ENCODE results near the gene PRPF8.

DNA sequence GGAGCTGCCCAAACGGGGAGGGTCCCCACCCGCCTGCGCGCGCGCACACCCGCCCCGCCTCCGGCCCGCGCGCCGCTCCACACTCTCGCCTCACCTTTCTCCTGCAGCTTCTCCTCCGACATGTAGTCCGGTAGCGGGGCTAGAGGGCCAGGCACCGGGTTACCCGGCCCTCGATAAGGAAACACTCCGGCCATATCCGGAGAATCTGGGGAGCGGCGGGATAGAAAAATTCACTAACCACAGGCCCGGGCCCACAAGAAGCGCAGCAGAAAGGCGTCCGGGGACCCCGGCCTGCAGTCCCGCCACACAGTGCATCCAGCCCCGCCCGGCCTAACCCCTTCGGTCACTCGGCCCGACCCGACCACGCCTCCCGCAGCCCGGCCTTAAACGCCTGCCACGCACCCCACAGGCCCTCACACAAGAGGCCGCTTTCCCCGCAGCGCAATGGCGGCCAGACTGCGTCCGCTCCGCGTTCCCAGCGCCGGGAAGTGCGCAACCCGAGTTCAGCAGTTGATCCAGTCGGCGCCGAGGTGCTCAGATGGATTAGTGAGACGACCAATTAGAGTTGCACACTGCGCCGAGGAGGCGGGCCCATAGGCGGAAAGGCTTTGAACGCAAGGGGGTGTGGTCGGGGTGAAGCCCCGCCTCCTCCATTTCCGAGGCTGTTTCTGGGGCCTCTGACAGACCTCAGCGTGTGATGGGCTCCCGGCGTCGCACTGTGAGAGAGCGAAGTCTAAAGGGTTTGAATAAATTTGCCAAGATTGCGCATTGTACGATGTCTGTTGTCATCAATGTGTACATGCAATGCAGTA lies at the start of gene PRPF8:
- TF ChIP-seq CTCF (IDR thresholded peaks at IDR 0.05) (no peak), EZH2 (IDR thresholded peaks at IDR 0.05; ENCODE audit: borderline replicate concordance, insufficient read depth, low read depth, low read length, poor library complexity, severe bottlenecking) (no peak)

Data from B cell (primary cell).